K562 (cell line): ENCODE results near the gene SETDB1. TPM values are rescaled to one million over a fixed set of nuclear protein-coding genes. Genes with fewer than 3 reads are reported as not detected.

Source experiments
- CBX3 ChIP-seq, 2 experiments: IDR thresholded peaks; 1 replicate in 1 of 2; 2 replicates in 1 of 2; pipeline ENCODE4 v1.6.1; 2012; ENCODE audit warnings: inconsistent platforms in 2 of 2, low read length in 2 of 2, borderline replicate concordance in 1 of 2, control low read depth in 1 of 2
- CEBPZ ChIP-seq: fragments of 150-350 bp; IDR thresholded peaks from 2 replicates; pipeline ENCODE4 v1.6.1; 2014; ENCODE audit warnings: low read depth, mild to moderate bottlenecking, low read length, borderline replicate concordance
- CHD4 ChIP-seq: fragments of 200-600 bp; sonication (generic); IDR thresholded peaks from 3 replicates; pipeline ENCODE4 v1.6.1; 2012; ENCODE audit warnings: low read depth, mild to moderate bottlenecking, mixed read lengths, low read length, inconsistent platforms; ENCODE audit not compliant: insufficient read depth, insufficient replicate concordance, poor library complexity, severe bottlenecking
- CREM ChIP-seq: IDR thresholded peaks from 2 replicates; pipeline ENCODE4 v1.6.1; 2014; ENCODE audit warnings: antibody characterized with exemption, low read depth
- CXXC5 ChIP-seq: fragments of 250-450 bp; sonication (Bioruptor Pico); IDR thresholded peaks from 2 replicates; pipeline ENCODE4 v1.8.0; 2022; ENCODE audit warnings: inconsistent platforms, mild to moderate bottlenecking, moderate library complexity
- DACH1 ChIP-seq: fragments of 450-650 bp; IDR thresholded peaks from 2 replicates; pipeline ENCODE4 v1.6.1; 2018; ENCODE audit not compliant: partially characterized antibody
- DPF2 ChIP-seq: fragments of 450-650 bp; IDR thresholded peaks from 2 replicates; pipeline ENCODE4 v1.6.1; 2016
- L3MBTL2 ChIP-seq: fragments of 450-650 bp; IDR thresholded peaks from 2 replicates; pipeline ENCODE4 v1.6.1; 2016; ENCODE audit warnings: mild to moderate bottlenecking, moderate library complexity
- NFXL1 ChIP-seq: fragments of 450-650 bp; formaldehyde crosslinking; IDR thresholded peaks from 2 replicates; pipeline ENCODE4 v1.4.0; 2021; ENCODE audit warnings: mild to moderate bottlenecking
- NR1H2 ChIP-seq: sonication (generic); formaldehyde crosslinking; IDR thresholded peaks from 2 replicates; pipeline ENCODE4 v1.4.0; 2020; ENCODE audit warnings: mild to moderate bottlenecking, missing genetic modification reagents
- RNF2 ChIP-seq: sonication (generic); IDR thresholded peaks from 2 replicates; pipeline ENCODE4 v1.6.1; 2016
- SIRT6 ChIP-seq: IDR thresholded peaks from one replicate; pipeline ENCODE4 v1.6.1; 2012; ENCODE audit warnings: low read depth, mild to moderate bottlenecking, control low read depth, inconsistent platforms, low read length, moderate library complexity
- SMAD1 ChIP-seq: fragments of 150-350 bp; IDR thresholded peaks from 2 replicates; pipeline ENCODE4 v1.6.1; 2014; ENCODE audit warnings: low read length, low read depth; ENCODE audit not compliant: partially characterized antibody
- TRIM24 ChIP-seq, 2 experiments: fragments of 450-650 bp; IDR thresholded peaks; 2 replicates each; pipeline ENCODE4 v1.6.1; 2016
- ZKSCAN1 ChIP-seq: fragments of 150-350 bp; IDR thresholded peaks from 2 replicates; pipeline ENCODE4 v1.6.1; 2016; ENCODE audit warnings: low read depth, low read length
- ZNF121 ChIP-seq: sonication (generic); formaldehyde crosslinking; conservative IDR thresholded peaks from 2 replicates; pipeline ENCODE4 v1.8.0; 2022; ENCODE audit warnings: missing genetic modification reagents
- ZNF124 ChIP-seq: sonication (generic); formaldehyde crosslinking; IDR thresholded peaks from 2 replicates; pipeline ENCODE4 v1.8.1; 2022; ENCODE audit warnings: missing genetic modification reagents
- ZNF232 ChIP-seq: sonication (generic); formaldehyde crosslinking; IDR thresholded peaks from 2 replicates; pipeline ENCODE4 v1.8.0; 2022; ENCODE audit warnings: mild to moderate bottlenecking, missing genetic modification reagents
- ZNF444 ChIP-seq: fragments of 250-450 bp; sonication (Bioruptor Pico); IDR thresholded peaks from 2 replicates; pipeline ENCODE4 v1.4.0; 2020; ENCODE audit warnings: mild to moderate bottlenecking, moderate library complexity
- ZNF589 ChIP-seq: fragments of 200-800 bp; sonication (Bioruptor generic); IDR thresholded peaks from 2 replicates; pipeline ENCODE4 v1.6.1; 2016; ENCODE audit warnings: low read depth, missing genetic modification characterization, missing compliant biosample characterization
- ZNF644 ChIP-seq: fragments of 200-800 bp; sonication (Bioruptor generic); IDR thresholded peaks from 2 replicates; pipeline ENCODE4 v1.6.1; 2016; ENCODE audit warnings: low read depth, missing genetic modification characterization, missing compliant biosample characterization
- polyA plus RNA-seq, 8 experiments: library from polyadenylated mRNA; depleted of rRNA in 4 of 8; stranded (reverse) in 5 of 8; unstranded in 3 of 8; fragments of >200 nt; fragmentation: Nextera tagmentation in 2 of 8; fragmentation: Illumina TruSeq in 1 of 8; extraction: Ambion mirVana in 2 of 8; extraction: Trizol in 1 of 8; gene quantifications; 2 replicates each; pipeline versions ENCODE4 v1.2.1 to v1.2.3, GENCODE V29; 2011 to 2014; ENCODE audit warnings: inconsistent platforms in 1 of 8, missing spikeins in 1 of 8
- total RNA-seq, 7 experiments: library from RNA; depleted of rRNA in 6 of 7; stranded (reverse); fragments of >200 nt in 6 of 7; fragmentation: Illumina TruSeq in 2 of 7; extraction: Trizol in 2 of 7; gene quantifications; 2 replicates each; pipeline versions ENCODE4 v1.2.1 to v1.2.3, GENCODE V29; 2011 to 2021; ENCODE audit warnings: low replicate concordance in 1 of 7
- TF ChIP-seq, protein P1 (sequence below): fragments of 450-650 bp; formaldehyde crosslinking; IDR thresholded peaks from 2 replicates; pipeline ENCODE4 v1.4.0; 2020; ENCODE audit warnings: mild to moderate bottlenecking, mixed read lengths
- TF ChIP-seq, protein P2 (sequence below), 2 experiments: IDR thresholded peaks; 2 replicates each; pipeline ENCODE4 v1.6.1; 2012; ENCODE audit warnings: improper control_type of control experiment in 2 of 2, low read depth in 2 of 2, low read length in 2 of 2, borderline replicate concordance in 1 of 2

Gene SETDB1
- total and polyA plus RNA-seq, 9 of the 15 experiments (the other 6 are each of a cell fraction or from before 2014, with no cell fraction given), result 21.5 to 64.4 (median 42.0) TPM

- no peak for TF ChIP-seq CEBPZ
- TF ChIP-seq ZKSCAN1, result 0 out of 2 replicates have a peak, but pooled peaks have one; percentile 21
- TF ChIP-seq ZNF124 (CRISPR knock-in tag), result no peak
- no peak for TF ChIP-seq ZNF644 (tag)
- TF ChIP-seq ZNF232 (CRISPR knock-in tag), result no peak
- TF ChIP-seq, protein P1, sequence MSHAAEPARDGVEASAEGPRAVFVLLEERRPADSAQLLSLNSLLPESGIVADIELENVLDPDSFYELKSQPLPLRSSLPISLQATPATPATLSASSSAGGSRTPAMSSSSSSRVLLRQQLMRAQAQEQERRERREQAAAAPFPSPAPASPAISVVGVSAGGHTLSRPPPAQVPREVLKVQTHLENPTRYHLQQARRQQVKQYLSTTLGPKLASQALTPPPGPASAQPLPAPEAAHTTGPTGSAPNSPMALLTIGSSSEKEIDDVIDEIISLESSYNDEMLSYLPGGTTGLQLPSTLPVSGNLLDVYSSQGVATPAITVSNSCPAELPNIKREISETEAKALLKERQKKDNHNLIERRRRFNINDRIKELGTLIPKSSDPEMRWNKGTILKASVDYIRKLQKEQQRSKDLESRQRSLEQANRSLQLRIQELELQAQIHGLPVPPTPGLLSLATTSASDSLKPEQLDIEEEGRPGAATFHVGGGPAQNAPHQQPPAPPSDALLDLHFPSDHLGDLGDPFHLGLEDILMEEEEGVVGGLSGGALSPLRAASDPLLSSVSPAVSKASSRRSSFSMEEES (CRISPR knock-in tag), result no peak
- no peak for TF ChIP-seq DACH1
- peak; percentile 94 for TF ChIP-seq CXXC5
- no peak for TF ChIP-seq ZNF589 (CRISPR knock-in tag)
- peak in 1 of 2 experiments; percentile 42; a peak in 1 of 3 replicates for TF ChIP-seq CBX3 (IDR thresholded peaks at IDR 0.05; ENCODE audit: borderline replicate concordance in 1 of 2, low read length in 2 of 2)
- no peak for TF ChIP-seq NR1H2 (CRISPR knock-in tag)
- TF ChIP-seq RNF2, result peak; percentile 52; the same call in 1 of the 2 replicates
- TF ChIP-seq CREM, result peak; percentile 69
- TF ChIP-seq SIRT6, result no peak
- TF ChIP-seq SMAD1, result peak; percentile 29
- TF ChIP-seq L3MBTL2, result peak; percentile 88
- TF ChIP-seq ZNF444, result peak; percentile 64; the same call in 1 of the 2 replicates
- TF ChIP-seq NFXL1 (CRISPR knock-in tag), result no peak
- TF ChIP-seq, protein P2, sequence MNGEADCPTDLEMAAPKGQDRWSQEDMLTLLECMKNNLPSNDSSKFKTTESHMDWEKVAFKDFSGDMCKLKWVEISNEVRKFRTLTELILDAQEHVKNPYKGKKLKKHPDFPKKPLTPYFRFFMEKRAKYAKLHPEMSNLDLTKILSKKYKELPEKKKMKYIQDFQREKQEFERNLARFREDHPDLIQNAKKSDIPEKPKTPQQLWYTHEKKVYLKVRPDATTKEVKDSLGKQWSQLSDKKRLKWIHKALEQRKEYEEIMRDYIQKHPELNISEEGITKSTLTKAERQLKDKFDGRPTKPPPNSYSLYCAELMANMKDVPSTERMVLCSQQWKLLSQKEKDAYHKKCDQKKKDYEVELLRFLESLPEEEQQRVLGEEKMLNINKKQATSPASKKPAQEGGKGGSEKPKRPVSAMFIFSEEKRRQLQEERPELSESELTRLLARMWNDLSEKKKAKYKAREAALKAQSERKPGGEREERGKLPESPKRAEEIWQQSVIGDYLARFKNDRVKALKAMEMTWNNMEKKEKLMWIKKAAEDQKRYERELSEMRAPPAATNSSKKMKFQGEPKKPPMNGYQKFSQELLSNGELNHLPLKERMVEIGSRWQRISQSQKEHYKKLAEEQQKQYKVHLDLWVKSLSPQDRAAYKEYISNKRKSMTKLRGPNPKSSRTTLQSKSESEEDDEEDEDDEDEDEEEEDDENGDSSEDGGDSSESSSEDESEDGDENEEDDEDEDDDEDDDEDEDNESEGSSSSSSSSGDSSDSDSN (IDR thresholded peaks at IDR 0.05; ENCODE audit: borderline replicate concordance in 1 of 2, low read depth in 2 of 2, low read length in 2 of 2), result 0 out of 4 replicates have a peak, but pooled peaks of 1 of the 2 experiments have one; percentile 22
- TF ChIP-seq DPF2, result peak; percentile 73; the same call in 1 of the 2 replicates
- TF ChIP-seq ZNF121 (CRISPR knock-in tag), result no peak
- TF ChIP-seq TRIM24 (IDR thresholded peaks at IDR 0.05), result peak; percentile 50 to 88
- TF ChIP-seq CHD4, result no peak
Measured at GRCh38 chr1:150926097-150926741, at the start of gene SETDB1 (continued).
